ENCODE results near the gene NOS3.

The NOS3 gene

DNA sequence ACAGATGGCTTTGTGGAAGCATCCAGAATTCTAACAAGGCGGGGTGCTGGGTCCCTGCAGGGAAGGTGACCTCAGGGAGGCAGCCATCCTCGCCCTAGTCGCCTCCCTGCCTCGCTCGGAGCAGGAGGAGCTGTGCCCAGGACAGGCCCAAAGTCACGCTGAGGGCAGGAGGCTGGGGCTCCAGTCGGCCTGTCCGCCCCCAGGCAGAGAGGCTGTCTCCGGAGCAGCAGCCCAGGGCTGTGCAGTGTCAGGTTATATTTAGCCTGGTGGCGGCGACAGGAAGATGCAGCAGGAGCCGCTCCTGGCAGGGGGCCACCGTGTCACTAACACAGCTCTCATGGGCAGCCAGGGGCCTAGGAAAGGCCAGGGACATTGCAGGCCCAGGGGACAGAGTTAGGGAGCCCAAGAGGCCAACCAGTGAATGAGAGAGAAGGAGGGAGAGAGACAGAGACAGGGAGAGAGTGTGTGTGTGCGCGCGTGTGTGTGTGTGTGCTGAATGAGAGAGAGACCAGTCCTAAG lies 26.2 kb upstream of the NOS3 start:
- DNase-seq (ENCODE audit: low read depth, low spot score): no peak

DNA sequence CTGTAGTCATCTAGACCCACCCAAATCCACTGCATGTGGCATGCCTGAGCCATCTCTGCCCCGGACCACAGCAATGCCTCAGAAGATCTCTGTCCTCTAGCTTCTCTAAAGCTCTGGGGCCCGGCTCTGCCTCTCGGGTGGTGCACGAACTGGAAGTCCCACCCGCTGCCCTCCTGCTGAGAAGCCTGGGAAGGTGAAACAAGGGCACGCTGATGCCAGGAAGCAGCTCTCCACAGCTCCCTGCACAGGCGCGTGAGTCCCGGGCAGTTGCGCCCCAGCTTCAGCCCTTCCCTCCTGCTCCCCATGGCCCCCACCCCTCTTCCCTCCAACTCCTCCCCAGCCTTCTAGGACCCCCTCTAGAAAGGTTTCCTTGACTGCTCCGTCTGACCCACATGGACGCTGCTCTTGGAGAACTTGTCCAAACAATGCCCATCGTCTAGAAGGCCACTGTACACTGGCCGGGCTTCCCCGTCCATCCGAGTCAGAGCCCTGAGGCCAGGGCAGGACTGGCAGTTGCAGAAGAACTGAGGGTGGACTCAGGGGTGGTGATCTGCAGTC lies 25.5 kb upstream of the NOS3 start:
- no peak for DNase-seq (ENCODE audit: low read depth, low spot score)

DNA sequence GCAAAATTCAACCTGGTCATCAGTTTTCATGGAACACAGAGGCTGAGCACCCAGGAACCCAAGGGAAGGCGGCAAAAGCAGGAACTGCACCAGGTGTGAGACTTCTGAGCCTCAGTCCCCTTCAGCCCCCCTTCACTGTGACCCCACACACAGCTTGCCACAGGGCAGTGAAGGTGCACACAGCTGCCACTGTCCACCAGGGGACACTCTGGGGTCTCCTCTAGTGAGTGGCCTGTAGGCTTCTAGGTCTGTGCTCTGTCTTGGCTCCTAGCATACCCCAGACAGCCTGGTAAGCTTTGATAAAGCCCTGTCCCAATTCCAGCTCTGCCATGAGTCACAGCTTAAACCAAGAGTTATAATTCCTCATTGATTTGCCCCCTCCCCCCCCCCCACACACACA lies 24.8 kb upstream of the NOS3 start:
- DNase-seq (ENCODE audit: low read depth, low spot score): no peak

DNA sequence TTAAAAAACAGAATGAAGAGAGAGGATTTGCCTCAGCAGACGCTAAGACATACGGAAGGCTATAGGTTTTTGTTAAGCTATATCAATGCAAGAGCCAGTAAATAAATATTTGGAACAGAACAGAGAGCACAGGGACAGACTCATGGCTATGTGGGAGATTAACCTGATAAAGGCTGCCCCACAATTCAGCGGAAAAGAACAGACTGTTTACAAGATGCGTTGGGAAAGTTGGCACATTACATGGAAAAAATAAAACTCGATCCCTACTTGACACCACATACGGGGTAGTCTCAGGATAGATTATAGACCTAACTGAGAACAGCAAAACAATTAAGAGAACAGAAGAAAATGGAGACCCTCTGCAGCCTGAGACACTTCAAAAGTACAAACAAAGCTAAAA lies 23.5 kb upstream of the NOS3 start:
- no peak for DNase-seq (ENCODE audit: low read depth, low spot score)

DNA sequence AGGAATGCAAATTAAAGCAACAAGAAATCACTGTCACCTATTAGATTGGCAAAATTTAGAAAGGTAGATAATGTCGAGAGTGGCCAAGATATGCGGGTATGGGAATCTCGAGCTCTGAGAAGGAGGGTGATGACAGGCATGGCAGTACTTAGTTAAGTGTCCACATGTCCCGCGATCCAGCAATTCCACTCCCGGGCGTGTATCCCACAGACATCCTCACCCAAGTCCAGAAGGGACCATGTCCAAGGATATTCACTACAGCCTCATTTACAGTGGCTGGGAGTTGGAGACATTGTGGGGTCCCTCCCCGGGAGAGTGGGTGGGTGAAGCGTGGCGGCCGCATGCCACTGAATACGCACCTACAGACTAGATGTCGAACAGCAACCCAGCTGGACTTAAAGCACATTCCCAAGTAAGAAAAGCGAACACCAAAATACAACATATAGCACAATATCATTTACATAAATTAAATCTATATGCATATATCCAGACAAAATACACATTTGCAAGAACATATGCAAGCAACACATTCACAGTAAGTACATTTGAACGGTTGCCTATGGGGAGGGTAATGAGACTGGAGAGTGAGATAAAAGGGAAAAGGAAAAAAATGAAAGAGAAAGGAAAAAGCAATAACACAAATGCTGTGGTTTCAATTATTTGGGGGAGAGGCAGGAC lies 22.6 kb upstream of the NOS3 start:
- DNase-seq (ENCODE audit: low read depth, low spot score): no peak

DNA sequence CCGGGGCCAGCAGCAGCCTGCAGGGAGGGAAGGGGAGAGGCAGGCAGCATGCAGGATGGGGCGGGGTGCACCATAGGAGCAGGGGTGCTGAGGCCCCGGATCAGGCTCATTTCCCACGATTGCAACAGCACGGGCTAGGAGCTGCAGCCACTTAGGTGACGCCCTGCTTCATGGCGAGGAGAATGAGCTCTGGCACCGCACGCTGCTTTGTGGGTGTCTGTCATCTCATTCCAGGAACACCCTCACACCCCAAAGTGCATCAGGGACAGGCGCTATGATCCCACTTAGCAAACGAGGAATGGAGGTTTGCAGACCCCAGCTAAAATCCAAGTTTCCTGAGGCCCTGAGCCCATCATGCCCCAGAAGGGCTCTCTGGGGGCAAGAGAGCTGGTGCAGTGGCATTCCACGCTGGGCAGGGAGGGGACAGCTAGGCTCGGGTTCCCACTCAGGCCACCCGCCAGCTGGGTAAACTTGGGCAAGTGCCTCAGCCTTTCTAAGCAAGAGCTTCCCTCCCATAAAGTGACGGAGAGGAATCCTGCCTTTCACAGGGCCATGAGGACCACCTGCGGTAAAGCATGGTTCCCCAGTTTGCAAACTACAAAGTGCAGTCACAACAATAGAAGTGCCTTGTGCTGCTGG lies 22.0 kb upstream of the NOS3 start:
- DNase-seq (ENCODE audit: low read depth, low spot score): no peak

DNA sequence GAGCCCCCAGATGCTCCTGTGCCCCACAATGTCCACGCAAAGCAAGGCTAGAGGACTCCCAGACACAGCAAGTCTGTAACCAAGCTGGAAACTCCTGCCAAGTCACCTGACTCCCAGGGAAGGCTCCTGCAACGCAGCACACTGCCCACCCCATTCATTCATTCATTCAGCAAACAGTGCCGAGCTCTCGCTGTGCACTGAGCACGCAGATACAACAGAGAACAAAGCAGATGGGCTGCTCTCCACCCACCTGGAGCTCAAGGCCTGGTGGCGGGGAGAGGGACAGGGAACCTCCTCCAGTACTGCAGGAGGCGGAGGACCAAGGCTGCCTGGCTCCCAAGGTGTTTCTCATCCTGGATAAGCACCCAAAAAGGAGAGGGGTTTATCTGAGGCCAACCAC lies 21.3 kb upstream of the NOS3 start:
- no peak for DNase-seq (ENCODE audit: low read depth, low spot score)

DNA sequence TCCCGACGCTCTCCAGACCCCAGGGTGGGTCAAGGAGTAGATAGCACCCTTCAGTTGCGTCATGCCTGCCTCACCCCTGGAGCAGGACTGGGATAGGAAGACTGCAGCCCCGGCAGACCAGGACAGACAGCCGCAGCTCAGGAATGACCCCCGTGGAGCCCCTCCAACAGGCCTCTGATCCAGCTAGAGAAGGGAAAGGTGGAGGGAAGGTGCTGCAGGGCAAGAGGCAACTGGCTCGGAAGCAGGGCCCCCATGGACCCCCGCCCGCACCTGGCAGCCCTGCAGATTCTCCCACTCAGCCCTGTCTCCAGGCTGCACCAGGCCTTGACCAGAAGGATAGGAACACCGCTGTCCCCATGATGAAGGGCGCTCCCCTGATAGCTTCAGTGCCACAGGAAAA lies 20.4 kb upstream of the NOS3 start:
- no peak for DNase-seq (ENCODE audit: low read depth, low spot score)

DNA sequence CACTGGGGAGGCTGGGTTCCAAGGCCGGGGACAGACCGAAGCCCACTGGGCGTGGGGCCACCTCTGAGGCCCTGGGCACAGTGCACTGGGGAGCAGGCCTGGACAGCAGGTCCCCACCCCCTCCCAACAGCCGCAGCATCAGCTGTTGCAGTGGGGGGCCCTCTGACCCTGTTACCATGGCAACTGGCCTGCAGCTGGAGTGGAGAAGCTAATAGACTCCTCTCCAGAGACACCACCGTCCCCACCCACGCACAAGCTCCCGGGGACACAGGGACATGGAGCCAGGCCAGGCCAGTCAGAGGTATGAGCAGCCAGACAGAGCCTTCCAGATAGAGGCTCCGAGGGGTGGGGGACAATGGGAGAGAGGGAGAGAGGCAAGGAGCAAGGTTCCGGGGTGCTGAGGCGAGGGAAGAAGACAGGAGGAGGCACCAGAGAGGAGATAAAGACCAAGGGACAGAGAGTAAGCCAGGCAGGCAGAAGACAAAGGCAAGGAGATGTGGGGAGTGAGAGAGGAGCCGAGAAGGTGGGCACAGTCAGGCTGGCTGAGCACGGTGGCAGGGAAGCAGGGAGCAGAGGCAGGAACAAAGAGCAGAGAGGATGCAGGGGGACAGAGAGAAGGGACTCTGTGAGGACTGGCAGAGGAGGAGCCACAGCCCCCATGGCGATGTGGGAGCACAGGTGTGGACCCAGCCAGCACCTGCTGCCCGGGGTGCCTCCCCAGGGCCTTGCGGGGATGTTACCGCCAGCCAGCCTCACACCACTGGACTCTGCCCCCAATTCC lies 19.4 kb upstream of the NOS3 start:
- DNase-seq (ENCODE audit: low read depth, low spot score): no peak

DNA sequence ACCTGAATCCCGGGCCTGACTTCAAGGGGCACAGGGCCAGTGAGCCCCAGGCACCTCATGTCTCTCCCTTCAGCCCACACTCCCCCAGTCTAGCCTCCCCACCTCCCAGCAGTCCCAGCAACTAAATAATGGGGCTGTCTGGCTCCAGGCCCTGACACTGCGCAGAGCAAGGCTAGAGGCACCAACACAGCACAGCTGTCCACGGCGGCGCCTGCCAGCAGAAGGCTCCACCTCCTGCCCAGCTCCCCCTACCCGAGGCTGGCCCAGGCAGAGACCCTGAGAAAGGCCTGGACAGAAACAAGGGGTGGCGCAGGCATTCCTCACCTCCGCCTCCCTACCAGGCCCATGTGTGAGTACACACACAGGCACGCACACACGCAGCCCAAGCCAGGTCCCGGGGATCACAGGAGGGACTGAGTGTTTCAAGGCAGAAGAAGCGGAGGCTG lies 18.8 kb upstream of the NOS3 start:
- DNase-seq (ENCODE audit: low read depth, low spot score): no peak

DNA sequence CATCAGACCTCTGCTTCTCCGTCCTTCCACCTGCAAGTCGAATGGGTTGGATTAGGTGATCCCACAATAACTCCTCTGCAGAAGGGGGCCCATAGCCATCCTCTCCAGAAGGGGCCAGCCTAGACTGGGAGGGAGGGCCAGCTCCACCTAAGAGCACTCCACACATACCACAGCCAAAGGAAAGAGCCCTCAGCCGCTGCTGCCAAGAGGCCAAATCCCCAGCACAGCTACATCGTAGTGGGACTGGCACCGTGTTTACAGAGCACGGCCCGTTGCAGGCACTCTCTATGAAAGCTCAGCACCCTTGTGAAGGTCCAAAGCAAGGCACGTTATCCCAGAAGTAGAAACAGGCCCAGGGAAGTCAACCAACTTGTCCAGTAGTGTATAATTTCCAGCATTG lies 18.1 kb upstream of the NOS3 start:
- no peak for DNase-seq (ENCODE audit: low read depth, low spot score)

DNA sequence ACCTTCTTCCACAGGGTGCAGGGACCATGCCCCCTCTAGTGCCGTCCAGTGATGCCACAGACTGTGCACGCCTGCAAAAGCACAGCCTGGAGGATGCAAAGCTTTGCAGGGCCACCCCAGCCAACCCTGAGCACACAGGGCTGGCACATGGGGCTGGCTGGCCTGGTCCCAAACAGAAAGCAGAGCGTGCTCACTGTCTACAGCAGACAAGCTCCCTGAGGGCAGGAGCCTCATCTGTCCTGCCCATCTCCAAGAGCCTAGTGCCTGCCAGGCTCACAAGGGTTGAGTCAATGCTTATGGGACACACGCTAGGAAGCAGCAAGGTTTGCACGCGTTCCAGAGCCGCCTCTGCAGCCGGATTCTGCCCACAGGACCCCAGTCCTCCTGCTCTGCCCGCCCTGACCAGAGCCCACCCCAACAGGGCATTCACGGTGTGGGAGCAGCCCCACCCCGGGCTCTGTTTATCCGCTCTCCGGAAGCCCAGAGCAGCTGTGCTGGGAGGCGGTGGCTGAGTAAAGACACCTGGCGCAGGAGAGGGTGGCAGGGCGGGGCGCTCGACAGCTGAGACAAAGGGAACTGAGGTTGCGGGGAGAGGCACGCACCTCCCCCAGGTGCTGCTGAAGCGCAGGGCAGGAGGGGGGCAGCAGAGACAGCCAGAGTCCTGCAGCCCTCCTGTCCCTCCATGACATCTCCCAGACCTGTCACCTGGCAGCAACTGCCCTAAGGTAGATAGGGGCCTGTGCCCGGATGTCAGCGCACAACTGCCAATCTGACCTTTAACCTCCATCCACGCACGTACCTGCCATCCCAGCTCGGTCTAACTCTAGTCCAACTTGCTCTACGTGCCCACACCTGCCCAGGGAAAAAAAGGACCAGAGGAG lies 17.0 kb upstream of the NOS3 start:
- no peak for DNase-seq (ENCODE audit: low read depth, low spot score)

DNA sequence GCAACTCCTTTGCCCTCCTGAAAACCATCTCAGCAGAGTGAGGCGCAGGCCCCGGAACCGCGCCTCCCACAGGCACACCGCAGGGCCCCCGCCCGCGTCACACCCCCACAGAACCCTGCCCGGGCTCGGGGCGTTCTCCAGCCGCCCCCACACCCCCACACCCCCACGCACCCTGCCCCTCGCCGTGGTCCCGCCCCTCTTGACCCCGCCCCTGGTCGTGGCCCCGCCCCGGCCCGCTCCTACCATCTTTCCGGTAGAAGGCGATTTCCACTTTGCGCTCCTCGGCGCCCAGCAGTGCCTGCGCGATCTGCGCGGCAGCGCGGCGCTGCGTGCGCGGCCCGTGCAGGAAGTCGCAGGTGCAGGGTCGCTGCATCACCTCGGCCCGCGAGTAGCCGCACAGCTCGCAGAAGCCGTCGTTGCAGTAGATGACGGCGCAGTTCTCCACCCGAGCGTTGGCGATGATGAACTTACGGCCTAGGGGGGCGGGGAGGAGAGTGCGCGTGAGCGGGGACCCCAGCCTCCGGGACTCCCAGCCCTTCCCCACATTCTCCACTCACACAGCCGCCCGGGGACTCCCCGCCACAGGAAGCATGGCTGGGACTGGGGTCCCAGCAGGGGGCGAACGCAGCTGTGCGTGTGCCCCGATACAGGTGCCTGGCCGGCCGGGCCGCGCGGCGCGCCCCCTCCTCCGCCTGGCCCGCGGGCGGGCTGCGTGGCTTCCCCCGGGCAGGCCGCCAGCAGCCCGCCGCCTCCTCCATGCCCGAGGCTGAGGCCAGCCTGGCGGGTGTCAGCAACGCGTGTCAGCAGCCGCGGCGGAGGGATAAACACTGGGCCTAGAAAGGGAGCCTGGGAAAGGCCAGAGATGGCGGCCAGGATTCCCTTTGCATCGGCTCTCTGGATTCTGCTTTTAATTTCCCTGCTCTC lies 16.1 kb upstream of the NOS3 start:
- DNase-seq (ENCODE audit: low read depth, low spot score): no peak

DNA sequence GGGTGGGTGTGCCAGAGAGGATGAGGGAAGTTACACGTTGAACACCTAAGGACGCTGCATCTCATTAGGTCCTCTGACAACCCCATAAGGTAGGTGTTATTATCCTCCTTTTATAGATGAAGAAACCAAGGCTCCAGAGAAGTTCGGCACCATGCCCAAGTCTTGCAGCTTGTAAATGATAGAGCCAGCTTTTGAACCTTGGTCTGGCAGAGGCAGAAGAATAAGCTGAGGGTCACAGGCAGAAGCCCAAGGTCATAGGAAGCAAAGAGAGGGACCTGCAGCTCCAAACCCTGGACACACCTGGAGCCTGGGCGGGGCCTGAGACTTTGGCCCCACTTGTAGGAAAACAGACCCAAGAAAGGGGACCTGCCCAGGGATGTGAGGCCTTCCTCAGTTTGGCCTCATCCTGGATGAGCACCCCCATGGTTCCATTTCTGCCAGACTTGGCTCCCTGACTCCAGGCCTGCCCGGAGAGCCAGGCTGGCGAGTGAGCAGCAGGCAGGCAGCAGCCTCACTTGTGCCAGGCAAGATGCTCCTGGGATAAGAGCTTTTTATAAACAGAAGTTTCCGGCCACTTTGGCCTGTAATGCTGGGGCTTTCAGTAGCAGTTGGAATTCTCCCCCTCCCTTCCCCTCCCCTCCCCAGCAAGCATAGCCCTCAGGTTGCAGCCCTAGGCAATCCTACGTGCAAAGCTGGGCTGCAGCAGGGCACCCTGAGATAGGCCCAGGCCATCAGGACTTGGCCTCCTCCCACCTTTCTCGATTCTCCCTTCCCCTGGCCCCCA lies 15.1 kb upstream of the NOS3 start:
- no peak for DNase-seq (ENCODE audit: low read depth, low spot score)

DNA sequence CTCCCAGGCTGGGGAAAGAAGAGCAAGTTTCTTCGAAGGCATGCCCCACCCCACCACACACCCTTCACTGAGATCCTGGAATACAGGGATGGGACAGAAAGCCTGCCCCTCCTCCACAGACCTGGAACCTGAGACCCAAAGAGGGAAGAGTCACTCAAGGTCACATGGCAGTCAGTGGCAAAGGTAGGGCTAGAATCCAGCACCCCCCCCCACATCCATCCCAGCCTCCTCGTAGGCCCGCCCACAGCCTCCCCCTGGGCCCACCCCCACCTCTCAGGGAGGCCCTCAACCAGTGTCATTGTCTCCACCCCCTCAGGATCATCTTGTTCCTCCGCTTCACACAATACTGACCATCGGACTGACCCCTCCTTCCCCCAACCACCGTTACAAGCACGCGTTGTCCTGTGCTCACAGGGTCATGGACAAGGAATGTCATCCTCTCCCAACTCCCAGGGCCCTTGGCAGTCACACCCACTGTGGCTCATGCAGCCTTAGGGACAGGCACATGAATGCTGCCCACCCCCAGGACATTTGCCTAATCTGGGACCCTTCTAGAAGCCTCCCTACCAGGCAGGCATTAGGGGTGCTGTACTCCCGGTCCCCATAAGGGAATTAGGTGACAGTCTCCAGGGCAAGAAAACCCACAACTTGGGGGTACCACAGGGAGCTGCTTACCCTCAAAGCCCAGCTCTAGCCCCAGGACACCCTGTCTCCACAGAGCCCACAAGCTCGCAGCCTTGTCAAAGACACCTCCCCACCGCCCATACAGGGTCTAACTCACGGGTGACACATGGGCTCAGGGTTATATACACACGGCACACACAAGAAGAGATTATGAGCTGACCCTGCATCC lies 14.1 kb upstream of the NOS3 start:
- DNase-seq (ENCODE audit: low read depth, low spot score): no peak

DNA sequence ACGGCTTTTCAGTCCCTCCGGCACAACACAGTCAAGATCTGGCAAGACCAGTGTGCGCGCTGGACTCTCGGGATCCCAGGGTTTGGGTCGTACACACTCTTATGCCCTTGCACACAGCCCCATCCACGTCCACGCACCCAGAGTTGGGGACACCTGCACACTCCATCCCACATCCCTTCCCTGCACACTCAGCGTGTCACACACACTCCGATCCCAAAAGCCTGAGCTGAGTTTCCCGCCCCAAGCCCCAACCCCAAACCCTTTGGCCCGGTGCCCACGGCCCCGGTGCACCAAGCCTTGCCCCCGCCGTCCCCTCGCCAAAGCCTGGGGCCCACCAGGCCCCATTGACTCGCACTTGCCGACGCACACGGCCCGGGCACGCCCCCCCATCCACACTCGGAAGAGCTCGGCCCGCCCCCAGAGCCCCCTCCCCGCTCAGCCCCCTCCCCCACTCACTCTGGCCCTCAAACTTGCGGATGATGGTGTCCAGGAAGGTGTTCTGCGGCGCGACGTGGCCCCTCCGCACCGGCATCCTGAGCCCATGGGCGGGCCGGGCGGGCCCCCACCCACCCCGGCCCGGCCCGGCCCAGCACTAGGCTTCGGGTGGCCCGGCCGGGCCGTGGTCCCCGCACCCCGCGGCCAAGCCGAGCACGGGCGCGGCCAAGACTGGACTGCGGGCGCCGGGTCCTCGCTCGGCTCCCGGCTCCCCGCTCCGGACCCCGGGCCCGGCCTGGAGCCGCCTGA lies 13.3 kb upstream of the NOS3 start:
- DNase-seq (ENCODE audit: low read depth, low spot score): no peak

DNA sequence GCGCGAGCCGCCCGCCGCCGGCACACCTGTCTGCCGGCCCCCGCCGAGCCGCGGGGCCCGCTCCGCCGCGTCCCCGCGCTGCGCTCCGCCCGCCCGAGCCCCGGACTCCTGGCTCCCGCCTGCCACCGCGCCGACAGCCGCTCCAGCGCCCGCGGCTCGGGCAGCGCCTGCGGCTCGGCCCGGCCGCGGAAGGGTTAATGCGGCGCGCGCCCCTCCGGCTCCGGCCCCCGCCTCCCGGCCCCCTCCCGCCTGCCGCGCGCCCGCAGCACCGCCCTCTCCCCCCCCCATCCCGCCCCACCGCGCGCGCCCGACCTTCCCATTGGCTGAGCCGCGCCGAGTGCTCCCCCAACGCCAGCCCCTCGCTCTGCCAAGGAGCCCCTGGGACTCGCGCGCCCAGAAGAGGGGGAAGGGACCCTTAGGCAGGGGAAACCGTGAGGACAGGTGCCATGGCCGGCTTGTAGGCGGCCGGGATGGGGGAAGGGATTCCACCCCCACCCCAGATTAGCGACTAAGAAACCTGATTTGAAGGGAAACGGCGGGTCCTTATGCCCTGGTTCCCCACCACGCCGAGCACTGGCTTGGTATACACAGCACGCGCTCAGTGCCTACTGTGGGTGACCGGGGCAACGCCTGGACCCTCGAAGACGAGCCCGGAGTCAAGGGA lies 12.6 kb upstream of the NOS3 start, which contains the start of gene KCNH2:
TSS of gene KCNH2 (minus strand) at position 196 of the 664 bp plus-strand sequence. CDS start 408 bp downstream, outside the sequence.
- no peak for DNase-seq (ENCODE audit: low read depth, low spot score)

Measured in smooth muscle cell of the brain vasculature (primary cell).